Measurements from ENCODE around the gene LTB4R. TPM values are rescaled to one million over a fixed set of nuclear protein-coding genes. Genes with fewer than 3 reads are reported as not detected.

The LTB4R gene
- total and polyA plus RNA-seq, 9 of the 15 experiments (the other 6 are each of a cell fraction or from before 2014, with no cell fraction given), result 0.38 to 10.5 (median 2.8) TPM

GRCh38 chr14:24353559-24354481, 42.5 kb downstream of the LTB4R start (continued):
- TF ChIP-seq, protein P1, sequence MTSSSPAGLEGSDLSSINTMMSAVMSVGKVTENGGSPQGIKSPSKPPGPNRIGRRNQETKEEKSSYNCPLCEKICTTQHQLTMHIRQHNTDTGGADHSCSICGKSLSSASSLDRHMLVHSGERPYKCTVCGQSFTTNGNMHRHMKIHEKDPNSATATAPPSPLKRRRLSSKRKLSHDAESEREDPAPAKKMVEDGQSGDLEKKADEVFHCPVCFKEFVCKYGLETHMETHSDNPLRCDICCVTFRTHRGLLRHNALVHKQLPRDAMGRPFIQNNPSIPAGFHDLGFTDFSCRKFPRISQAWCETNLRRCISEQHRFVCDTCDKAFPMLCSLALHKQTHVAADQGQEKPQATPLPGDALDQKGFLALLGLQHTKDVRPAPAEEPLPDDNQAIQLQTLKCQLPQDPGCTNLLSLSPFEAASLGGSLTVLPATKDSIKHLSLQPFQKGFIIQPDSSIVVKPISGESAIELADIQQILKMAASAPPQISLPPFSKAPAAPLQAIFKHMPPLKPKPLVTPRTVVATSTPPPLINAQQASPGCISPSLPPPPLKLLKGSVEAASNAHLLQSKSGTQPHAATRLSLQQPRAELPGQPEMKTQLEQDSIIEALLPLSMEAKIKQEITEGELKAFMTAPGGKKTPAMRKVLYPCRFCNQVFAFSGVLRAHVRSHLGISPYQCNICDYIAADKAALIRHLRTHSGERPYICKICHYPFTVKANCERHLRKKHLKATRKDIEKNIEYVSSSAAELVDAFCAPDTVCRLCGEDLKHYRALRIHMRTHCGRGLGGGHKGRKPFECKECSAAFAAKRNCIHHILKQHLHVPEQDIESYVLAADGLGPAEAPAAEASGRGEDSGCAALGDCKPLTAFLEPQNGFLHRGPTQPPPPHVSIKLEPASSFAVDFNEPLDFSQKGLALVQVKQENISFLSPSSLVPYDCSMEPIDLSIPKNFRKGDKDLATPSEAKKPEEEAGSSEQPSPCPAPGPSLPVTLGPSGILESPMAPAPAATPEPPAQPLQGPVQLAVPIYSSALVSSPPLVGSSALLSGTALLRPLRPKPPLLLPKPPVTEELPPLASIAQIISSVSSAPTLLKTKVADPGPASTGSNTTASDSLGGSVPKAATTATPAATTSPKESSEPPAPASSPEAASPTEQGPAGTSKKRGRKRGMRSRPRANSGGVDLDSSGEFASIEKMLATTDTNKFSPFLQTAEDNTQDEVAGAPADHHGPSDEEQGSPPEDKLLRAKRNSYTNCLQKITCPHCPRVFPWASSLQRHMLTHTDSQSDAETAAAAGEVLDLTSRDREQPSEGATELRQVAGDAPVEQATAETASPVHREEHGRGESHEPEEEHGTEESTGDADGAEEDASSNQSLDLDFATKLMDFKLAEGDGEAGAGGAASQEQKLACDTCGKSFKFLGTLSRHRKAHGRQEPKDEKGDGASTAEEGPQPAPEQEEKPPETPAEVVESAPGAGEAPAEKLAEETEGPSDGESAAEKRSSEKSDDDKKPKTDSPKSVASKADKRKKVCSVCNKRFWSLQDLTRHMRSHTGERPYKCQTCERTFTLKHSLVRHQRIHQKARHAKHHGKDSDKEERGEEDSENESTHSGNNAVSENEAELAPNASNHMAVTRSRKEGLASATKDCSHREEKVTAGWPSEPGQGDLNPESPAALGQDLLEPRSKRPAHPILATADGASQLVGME (CRISPR knock-in tag; IDR thresholded peaks at IDR 0.05), result no peak
- TF ChIP-seq CTCFL (IDR thresholded peaks at IDR 0.05; ENCODE audit: borderline replicate concordance, insufficient read depth, low read depth, low read length, poor library complexity, severe bottlenecking), result no peak
- TF ChIP-seq SRSF9 (IDR thresholded peaks at IDR 0.05; ENCODE audit: borderline replicate concordance, low read depth, low read length), result no peak
- TF ChIP-seq, protein P2, sequence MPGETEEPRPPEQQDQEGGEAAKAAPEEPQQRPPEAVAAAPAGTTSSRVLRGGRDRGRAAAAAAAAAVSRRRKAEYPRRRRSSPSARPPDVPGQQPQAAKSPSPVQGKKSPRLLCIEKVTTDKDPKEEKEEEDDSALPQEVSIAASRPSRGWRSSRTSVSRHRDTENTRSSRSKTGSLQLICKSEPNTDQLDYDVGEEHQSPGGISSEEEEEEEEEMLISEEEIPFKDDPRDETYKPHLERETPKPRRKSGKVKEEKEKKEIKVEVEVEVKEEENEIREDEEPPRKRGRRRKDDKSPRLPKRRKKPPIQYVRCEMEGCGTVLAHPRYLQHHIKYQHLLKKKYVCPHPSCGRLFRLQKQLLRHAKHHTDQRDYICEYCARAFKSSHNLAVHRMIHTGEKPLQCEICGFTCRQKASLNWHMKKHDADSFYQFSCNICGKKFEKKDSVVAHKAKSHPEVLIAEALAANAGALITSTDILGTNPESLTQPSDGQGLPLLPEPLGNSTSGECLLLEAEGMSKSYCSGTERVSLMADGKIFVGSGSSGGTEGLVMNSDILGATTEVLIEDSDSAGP (CRISPR knock-in tag; IDR thresholded peaks at IDR 0.05), result no peak
- TF ChIP-seq ZNF586 (CRISPR knock-in tag; conservative IDR thresholded peaks at IDR 0.05), result no peak

All from K562 (cell line).